Liver (tissue), 3 donors: ENCODE measurements around the gene GLIS1.

Source experiments
- EGR1 ChIP-seq, 2 donors: IDR thresholded peaks; 2 replicates each; pipeline ENCODE4 v1.6.1; 2016 to 2018; ENCODE audit warnings: antibody characterized with exemption in 2 of 2, low read depth in 2 of 2
- FOXA1 ChIP-seq: IDR thresholded peaks from 2 replicates; pipeline ENCODE4 v1.6.1; 2016; ENCODE audit warnings: antibody characterized with exemption
- FOXA2 ChIP-seq: IDR thresholded peaks from 2 replicates; pipeline ENCODE4 v1.6.1; 2016; ENCODE audit warnings: antibody characterized with exemption
- GABPA ChIP-seq, 2 donors: IDR thresholded peaks in 1 of 2; conservative IDR thresholded peaks in 1 of 2; 2 replicates each; pipeline ENCODE4 v1.6.1; 2016; ENCODE audit warnings: antibody characterized with exemption in 2 of 2, mild to moderate bottlenecking in 1 of 2, moderate library complexity in 1 of 2
- JUND ChIP-seq, 2 donors: IDR thresholded peaks; 2 replicates each; pipeline ENCODE4 v1.6.1; 2016; ENCODE audit warnings: antibody characterized with exemption in 2 of 2
- MAX ChIP-seq: IDR thresholded peaks from 2 replicates; pipeline ENCODE4 v1.6.1; 2016; ENCODE audit warnings: antibody characterized with exemption
- NR2F2 ChIP-seq: IDR thresholded peaks from 2 replicates; pipeline ENCODE4 v1.6.1; 2016; ENCODE audit warnings: antibody characterized with exemption
- REST ChIP-seq: IDR thresholded peaks from 2 replicates; pipeline ENCODE4 v1.6.1; 2016; ENCODE audit warnings: antibody characterized with exemption, mild to moderate bottlenecking
- TAF1 ChIP-seq: conservative IDR thresholded peaks from 2 replicates; pipeline ENCODE4 v1.6.1; 2016; ENCODE audit warnings: antibody characterized with exemption, mild to moderate bottlenecking
- YY1 ChIP-seq: IDR thresholded peaks from 2 replicates; pipeline ENCODE4 v1.6.1; 2016; ENCODE audit warnings: antibody characterized with exemption, mild to moderate bottlenecking
- TF ChIP-seq, protein P1 (sequence below): fragments of 150-350 bp; IDR thresholded peaks from 2 replicates; pipeline ENCODE4 v1.5.1; 2017; ENCODE audit warnings: improper control_type of control experiment, low read depth, low read length; ENCODE audit not compliant: missing input control
- donor health status: healthy.
- donor health status: healthy.

- no peak for TF ChIP-seq EGR1 (IDR thresholded peaks at IDR 0.05; ENCODE audit: low read depth in 2 of 2)
- TF ChIP-seq, protein P1, sequence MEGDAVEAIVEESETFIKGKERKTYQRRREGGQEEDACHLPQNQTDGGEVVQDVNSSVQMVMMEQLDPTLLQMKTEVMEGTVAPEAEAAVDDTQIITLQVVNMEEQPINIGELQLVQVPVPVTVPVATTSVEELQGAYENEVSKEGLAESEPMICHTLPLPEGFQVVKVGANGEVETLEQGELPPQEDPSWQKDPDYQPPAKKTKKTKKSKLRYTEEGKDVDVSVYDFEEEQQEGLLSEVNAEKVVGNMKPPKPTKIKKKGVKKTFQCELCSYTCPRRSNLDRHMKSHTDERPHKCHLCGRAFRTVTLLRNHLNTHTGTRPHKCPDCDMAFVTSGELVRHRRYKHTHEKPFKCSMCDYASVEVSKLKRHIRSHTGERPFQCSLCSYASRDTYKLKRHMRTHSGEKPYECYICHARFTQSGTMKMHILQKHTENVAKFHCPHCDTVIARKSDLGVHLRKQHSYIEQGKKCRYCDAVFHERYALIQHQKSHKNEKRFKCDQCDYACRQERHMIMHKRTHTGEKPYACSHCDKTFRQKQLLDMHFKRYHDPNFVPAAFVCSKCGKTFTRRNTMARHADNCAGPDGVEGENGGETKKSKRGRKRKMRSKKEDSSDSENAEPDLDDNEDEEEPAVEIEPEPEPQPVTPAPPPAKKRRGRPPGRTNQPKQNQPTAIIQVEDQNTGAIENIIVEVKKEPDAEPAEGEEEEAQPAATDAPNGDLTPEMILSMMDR: no peak
- no peak for TF ChIP-seq REST
- TF ChIP-seq TAF1: no peak
- TF ChIP-seq NR2F2: no peak
- TF ChIP-seq GABPA (IDR thresholded peaks at IDR 0.05 in 1 of 2, conservative IDR thresholded peaks at IDR 0.05 in 1 of 2): no peak
- no peak for TF ChIP-seq YY1
- no peak for TF ChIP-seq JUND (IDR thresholded peaks at IDR 0.05)
- TF ChIP-seq FOXA2: no peak
- no peak for TF ChIP-seq MAX
- no peak for TF ChIP-seq FOXA1
Measured at GRCh38 chr1:53595906-53596305, 143.1 kb downstream of the GLIS1 start.
